Calu3 (cell line): ENCODE results near the gene EIF5. TPM values are rescaled to one million over a fixed set of nuclear protein-coding genes. Genes with fewer than 3 reads are reported as not detected.

Experiments used
- BruUV-seq: library from RNA; stranded (reverse); fragments of 400-500 nt; replicated peaks from 2 replicates; lab custom pipeline; 2021; lab: Mats Ljungman, UMichigan
- CTCF ChIA-PET: fragments of 300-600 bp; sonication (Branson Sonifier 250); formaldehyde crosslinking; loops from one replicate; lab custom pipeline; 2022; ENCODE audit warnings: antibody characterized with exemption; lab: Charles Lee
- DNase-seq: peaks from one replicate; pipeline ENCODE4 v3.0.0; 2022
- H3K27ac Mint-ChIP-seq: one replicate; pipeline ENCODE4 v1.8.0; 2022; ENCODE audit warnings: mixed read lengths; ENCODE audit not compliant: unreplicated experiment
- H3K27me3 Mint-ChIP-seq: one replicate; pipeline ENCODE4 v1.8.0; 2022; ENCODE audit warnings: mixed read lengths; ENCODE audit not compliant: unreplicated experiment
- H3K36me3 Mint-ChIP-seq: one replicate; pipeline ENCODE4 v1.8.0; 2022; ENCODE audit warnings: mild to moderate bottlenecking, moderate library complexity, mixed read lengths; ENCODE audit not compliant: insufficient read depth, unreplicated experiment
- H3K4me1 Mint-ChIP-seq: one replicate; pipeline ENCODE4 v1.8.0; 2022; ENCODE audit warnings: mild to moderate bottlenecking, low read depth, mixed read lengths; ENCODE audit not compliant: unreplicated experiment
- H3K4me3 Mint-ChIP-seq: one replicate; pipeline ENCODE4 v1.8.0; 2022; ENCODE audit warnings: mild to moderate bottlenecking, low read depth, moderate library complexity, mixed read lengths; ENCODE audit not compliant: unreplicated experiment
- H3K9me3 Mint-ChIP-seq: one replicate; pipeline ENCODE4 v1.8.0; 2022; ENCODE audit warnings: low read depth, mixed read lengths; ENCODE audit not compliant: unreplicated experiment
- CTCF ChIP-seq: fragments of 200-600 bp; IDR thresholded peaks from one replicate; pipeline ENCODE4 v1.8.0; 2022; ENCODE audit warnings: antibody characterized with exemption; ENCODE audit not compliant: unreplicated experiment
- intact Hi-C: fragments of 100-400 bp; cut with micrococcal nuclease; formaldehyde crosslinking; loops from one replicate; pipeline ENCODE4 v1.10.0; 2022; ENCODE audit not compliant: unreplicated experiment
- total RNA-seq: library from RNA; stranded (reverse); gene quantifications from 2 replicates; pipeline ENCODE4 v1.2.3, GENCODE V29; 2022

Gene EIF5
- total RNA-seq, 1 experiment from 2014 or later, result 328 TPM

- no peak for DNase-seq
- H3K4me3 Mint-ChIP-seq, result no peak overlapping the region
- no peaks in the 10 kb centered on the region for H3K9me3 Mint-ChIP-seq
- intact Hi-C loops, result no loop called here
- CTCF ChIA-PET, result no interaction called here
- H3K27me3 Mint-ChIP-seq, result peaks cover 24% of the 10 kb centered on the region
- no peak for TF ChIP-seq CTCF
- H3K27ac Mint-ChIP-seq, result no peak overlapping the region
- H3K4me1 Mint-ChIP-seq, result no peaks in the 10 kb centered on the region
- peaks cover 27% of the 10 kb centered on the region for H3K36me3 Mint-ChIP-seq
- no TSS peak for BruUV-seq
These were observed 48.3 kb downstream of the EIF5 start for GRCh38 chr14:103382376-103382775.

- Mint-ChIP-seq H3K27me3 (peaks cover 12% of the 10 kb centered on the region), H3K4me1 (no peaks in the 10 kb centered on the region), H3K9me3 (no peaks in the 10 kb centered on the region), H3K36me3 (peaks cover 34% of the 10 kb centered on the region), H3K27ac (peak overlapping the region; percentile 74), H3K4me3 (peak overlapping the region; percentile 96)
- CTCF ChIA-PET, result interaction anchor here (0.5 kb wide), 1 partner anchor 14 kb away, joined by 3 read pairs; no protein-coding TSS in a partner anchor
- intact Hi-C loops, result no loop called here
- TF ChIP-seq CTCF, result no peak
- DNase-seq, result peak; percentile 11
- no TSS peak for BruUV-seq
These were observed 50.6 kb downstream of the EIF5 start for GRCh38 chr14:103384450-103385151.

- peak; percentile 97 for DNase-seq
- Mint-ChIP-seq H3K4me1 (no peaks in the 10 kb centered on the region), H3K9me3 (no peaks in the 10 kb centered on the region), H3K27me3 (peaks cover 12% of the 10 kb centered on the region), H3K36me3 (peaks cover 34% of the 10 kb centered on the region), H3K4me3 (peak within 1 kb of the TSS; percentile 96), H3K27ac (peak within 1 kb of the TSS; percentile 74)
- CTCF ChIA-PET, result no interaction called here
- TF ChIP-seq CTCF, result no peak
- no TSS peak for BruUV-seq
- intact Hi-C loops, result no loop called here
These were observed 51.3 kb downstream of the EIF5 start, which contains the start of gene MARK3 for GRCh38 chr14:103385152-103385928. TSS of gene MARK3 (plus strand) at chr14:103385415. CDS start at chr14:103386030, 615 bp downstream.

- intact Hi-C loops, result no loop called here
- CTCF ChIA-PET, result interaction anchor here (1.2 kb wide), 1 partner anchor 52 kb away, joined by 3 read pairs; the partner anchor contains the start of gene EIF5
- no peaks in the 10 kb centered on the region for H3K4me1 Mint-ChIP-seq
These were observed 52.1 kb downstream of the EIF5 start for GRCh38 chr14:103385929-103386712.

More at GRCh38 chr14:103385929-103386712, 52.1 kb downstream of the EIF5 start:
- H3K9me3 Mint-ChIP-seq, result no peaks in the 10 kb centered on the region
- DNase-seq, result peak; percentile 20
- no peak for TF ChIP-seq CTCF
- H3K27me3 Mint-ChIP-seq, result peaks cover 12% of the 10 kb centered on the region
- peaks cover 34% of the 10 kb centered on the region for H3K36me3 Mint-ChIP-seq
- TSS peak; percentile 40 for BruUV-seq
- H3K27ac Mint-ChIP-seq, result peak overlapping the region; percentile 74
- H3K4me3 Mint-ChIP-seq, result peak overlapping the region; percentile 96
